Astrocyte of the cerebellum (primary cell): Measurements from ENCODE around the gene ADAMTS1.

Experiments
- DNase-seq: peaks from one replicate; pipeline ENCODE4 v3.0.0-alpha.2; 2011; ENCODE audit warnings: low read depth
- H3K4me3 ChIP-seq: 2 replicates; pipeline ENCODE4 v1.5.1; 2011; ENCODE audit warnings: mild to moderate bottlenecking, low read depth, low read length, moderate library complexity
- in situ Hi-C: cut with HindIII; loops from 2 replicates; pipeline ENCODE4 v1.10.0; 2017; ENCODE audit warnings: low sequenced_read_pairs
- TF ChIP-seq, protein P1 (sequence below): IDR thresholded peaks from 2 replicates; pipeline ENCODE4 v1.5.1; 2012; ENCODE audit warnings: low read length, low read depth, moderate library complexity, mild to moderate bottlenecking; ENCODE audit errors: missing control alignments

The ADAMTS1 gene

GRCh38 chr21:26845066-26845758, at the start of gene ADAMTS1:
Gene ADAMTS1, minus strand, starts transcription at chr21:26845409. Its CDS starts 455 bp downstream, at chr21:26844954.
- peak within 1 kb of the TSS; percentile 86 for H3K4me3 ChIP-seq
- peak; percentile 68 for DNase-seq
- in situ Hi-C loops = loop anchor here (5.0 kb wide), 1 partner anchor 1492 kb away; no protein-coding TSS in a partner anchor

GRCh38 chr21:26892151-26892550, 46.9 kb upstream of the ADAMTS1 start:
- H3K4me3 ChIP-seq = no peak overlapping the region
- TF ChIP-seq, protein P1, sequence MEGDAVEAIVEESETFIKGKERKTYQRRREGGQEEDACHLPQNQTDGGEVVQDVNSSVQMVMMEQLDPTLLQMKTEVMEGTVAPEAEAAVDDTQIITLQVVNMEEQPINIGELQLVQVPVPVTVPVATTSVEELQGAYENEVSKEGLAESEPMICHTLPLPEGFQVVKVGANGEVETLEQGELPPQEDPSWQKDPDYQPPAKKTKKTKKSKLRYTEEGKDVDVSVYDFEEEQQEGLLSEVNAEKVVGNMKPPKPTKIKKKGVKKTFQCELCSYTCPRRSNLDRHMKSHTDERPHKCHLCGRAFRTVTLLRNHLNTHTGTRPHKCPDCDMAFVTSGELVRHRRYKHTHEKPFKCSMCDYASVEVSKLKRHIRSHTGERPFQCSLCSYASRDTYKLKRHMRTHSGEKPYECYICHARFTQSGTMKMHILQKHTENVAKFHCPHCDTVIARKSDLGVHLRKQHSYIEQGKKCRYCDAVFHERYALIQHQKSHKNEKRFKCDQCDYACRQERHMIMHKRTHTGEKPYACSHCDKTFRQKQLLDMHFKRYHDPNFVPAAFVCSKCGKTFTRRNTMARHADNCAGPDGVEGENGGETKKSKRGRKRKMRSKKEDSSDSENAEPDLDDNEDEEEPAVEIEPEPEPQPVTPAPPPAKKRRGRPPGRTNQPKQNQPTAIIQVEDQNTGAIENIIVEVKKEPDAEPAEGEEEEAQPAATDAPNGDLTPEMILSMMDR = no peak
- in situ Hi-C loops = no loop called here
- DNase-seq = no peak

More at GRCh38 chr21:26845066-26845758, at the start of gene ADAMTS1:
- TF ChIP-seq, protein P1 = peak; percentile 29

DNA sequence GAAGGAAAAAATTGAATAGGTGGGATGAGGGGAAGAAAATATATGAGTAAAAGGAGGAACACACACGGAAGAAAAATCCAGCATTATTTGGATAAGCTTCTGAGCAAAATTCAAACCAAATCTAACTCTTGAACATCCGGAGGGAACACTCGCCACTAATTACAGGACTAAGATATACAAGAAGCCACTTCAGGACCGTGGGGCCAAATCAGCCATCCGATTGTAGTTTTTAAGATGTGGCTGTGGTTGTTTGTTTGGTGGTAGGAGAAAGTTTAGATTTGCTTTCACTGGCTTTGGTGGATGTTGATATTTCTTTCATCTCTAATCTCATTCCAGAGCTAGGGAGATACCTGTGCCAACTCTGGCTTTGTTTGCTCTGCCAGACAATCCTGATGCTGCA, 43.7 kb upstream of the ADAMTS1 start:
- TF ChIP-seq, protein P1 = no peak
- no peak overlapping the region for H3K4me3 ChIP-seq
- in situ Hi-C loops = no loop called here
- no peak for DNase-seq

DNA sequence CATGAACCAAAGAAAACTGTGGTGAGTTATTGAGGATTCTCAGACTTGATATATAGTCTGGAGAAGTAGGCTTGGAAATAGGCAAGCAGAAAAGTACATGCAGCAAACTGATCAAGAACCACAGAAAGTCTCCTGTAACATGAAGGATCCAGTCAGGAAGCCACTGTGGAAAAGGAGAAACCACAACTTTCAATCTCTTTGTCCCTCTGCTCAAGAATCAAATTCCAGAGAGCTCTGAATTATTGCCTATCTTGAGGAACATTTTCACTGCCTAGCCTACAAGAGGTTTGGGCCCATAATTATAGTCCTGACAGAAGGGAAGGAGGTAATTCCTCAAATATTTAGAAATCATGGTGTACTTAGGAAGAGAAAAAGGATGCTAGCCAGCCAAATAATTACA, 43.0 kb upstream of the ADAMTS1 start:
- in situ Hi-C loops = no loop called here
- TF ChIP-seq, protein P1 = no peak
- no peak overlapping the region for H3K4me3 ChIP-seq
- DNase-seq = peak; percentile 31

DNA sequence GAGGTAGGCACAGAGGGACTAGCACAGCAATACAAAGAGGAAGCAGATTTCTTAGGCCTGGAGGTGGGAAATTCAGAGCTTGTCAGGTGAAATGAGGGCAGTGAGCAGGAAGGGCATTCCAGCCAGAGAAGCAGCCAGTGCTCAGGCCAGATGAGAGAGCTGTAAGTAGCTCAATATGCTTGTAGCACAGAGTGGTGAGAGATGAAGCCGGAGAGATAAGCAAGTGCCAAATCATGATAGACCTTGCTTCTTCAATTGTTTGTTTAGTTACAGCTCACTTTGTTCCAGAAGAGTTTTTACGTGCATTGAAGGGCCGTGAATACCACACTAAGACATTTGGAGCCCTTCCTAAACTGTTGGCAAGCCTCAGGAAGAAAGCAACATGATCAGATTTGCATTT, 42.0 kb upstream of the ADAMTS1 start:
- DNase-seq = no peak
- in situ Hi-C loops = no loop called here
- TF ChIP-seq, protein P1 = no peak
- H3K4me3 ChIP-seq = no peak overlapping the region

DNA sequence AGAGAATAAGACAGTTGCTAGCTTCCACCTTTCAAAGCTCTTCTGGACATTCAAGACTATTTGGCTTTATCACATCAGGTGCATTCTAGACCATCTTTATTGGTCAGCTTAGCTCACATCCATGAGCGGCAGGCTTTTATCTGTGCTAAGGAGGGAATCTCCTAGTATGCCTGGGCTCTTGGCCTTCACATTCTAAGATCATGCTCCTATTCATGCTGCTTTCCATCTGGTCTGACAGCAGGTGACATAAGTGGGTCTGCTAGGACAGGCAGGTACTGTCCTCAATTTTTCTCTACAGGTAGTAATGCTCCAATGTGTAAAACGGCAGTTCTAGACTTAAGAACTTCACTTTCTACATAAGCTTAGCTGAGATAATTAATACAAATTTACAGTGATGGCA, 39.2 kb upstream of the ADAMTS1 start:
- H3K4me3 ChIP-seq = no peak overlapping the region
- DNase-seq = no peak
- TF ChIP-seq, protein P1 = no peak
- in situ Hi-C loops = no loop called here

DNA sequence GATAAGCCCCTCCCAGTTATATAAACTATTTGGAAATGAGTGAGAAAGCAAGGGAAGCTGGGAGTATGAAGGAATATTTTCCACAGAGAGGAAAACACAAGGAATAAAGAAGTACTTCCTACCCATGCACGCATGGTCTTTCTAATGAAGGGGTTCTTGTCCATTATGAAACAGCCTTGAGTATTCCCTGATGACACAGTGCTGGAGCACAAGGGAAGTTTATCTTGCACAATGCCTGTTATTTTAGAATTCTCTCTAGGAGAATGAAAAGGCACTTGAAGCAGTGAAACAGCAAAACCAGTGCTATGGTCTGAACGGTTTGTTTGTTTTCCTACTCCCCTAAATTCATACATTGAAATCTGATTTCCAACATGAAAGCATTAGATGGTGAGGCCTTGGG, 38.6 kb upstream of the ADAMTS1 start:
- in situ Hi-C loops = no loop called here
- TF ChIP-seq, protein P1 = no peak
- H3K4me3 ChIP-seq = no peak overlapping the region
- no peak for DNase-seq
